B cell (primary cell): ENCODE data around the gene RCVRN.

Source experiments
- EZH2 ChIP-seq: IDR thresholded peaks from 2 replicates; pipeline ENCODE4 v1.6.1; 2012; ENCODE audit warnings: borderline replicate concordance, low read depth, mild to moderate bottlenecking, moderate library complexity, low read length; ENCODE audit not compliant: insufficient read depth, poor library complexity, severe bottlenecking
- TF ChIP-seq, protein P1 (sequence below): fragments of 200-600 bp; IDR thresholded peaks from one replicate; pipeline ENCODE4 v1.8.0; 2022; ENCODE audit warnings: antibody characterized with exemption, mild to moderate bottlenecking

DNA sequence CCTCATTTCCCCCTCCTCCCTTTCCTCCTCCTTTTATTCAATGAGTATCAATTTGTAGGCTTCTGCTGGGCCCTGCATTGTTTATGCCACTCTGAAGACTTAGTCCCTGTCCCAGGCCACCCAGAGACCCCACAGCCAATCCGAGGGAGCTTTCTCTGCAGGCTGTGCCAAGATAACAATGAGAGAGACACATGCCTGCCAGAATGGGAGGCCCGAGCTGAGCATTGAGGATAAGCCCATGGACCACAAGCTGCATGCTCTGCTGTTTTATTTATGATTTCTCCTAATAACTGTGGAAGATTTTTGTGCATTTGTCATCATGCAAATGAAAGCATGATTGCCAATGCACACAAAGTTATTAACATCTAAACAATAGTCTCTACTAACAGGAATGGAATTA lies 3.0 kb downstream of the RCVRN start:
- TF ChIP-seq, protein P1, sequence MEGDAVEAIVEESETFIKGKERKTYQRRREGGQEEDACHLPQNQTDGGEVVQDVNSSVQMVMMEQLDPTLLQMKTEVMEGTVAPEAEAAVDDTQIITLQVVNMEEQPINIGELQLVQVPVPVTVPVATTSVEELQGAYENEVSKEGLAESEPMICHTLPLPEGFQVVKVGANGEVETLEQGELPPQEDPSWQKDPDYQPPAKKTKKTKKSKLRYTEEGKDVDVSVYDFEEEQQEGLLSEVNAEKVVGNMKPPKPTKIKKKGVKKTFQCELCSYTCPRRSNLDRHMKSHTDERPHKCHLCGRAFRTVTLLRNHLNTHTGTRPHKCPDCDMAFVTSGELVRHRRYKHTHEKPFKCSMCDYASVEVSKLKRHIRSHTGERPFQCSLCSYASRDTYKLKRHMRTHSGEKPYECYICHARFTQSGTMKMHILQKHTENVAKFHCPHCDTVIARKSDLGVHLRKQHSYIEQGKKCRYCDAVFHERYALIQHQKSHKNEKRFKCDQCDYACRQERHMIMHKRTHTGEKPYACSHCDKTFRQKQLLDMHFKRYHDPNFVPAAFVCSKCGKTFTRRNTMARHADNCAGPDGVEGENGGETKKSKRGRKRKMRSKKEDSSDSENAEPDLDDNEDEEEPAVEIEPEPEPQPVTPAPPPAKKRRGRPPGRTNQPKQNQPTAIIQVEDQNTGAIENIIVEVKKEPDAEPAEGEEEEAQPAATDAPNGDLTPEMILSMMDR = no peak
- no peak for TF ChIP-seq EZH2
